GM12878 (cell line): ENCODE results near the gene C19orf67. TPM values are rescaled to one million over a fixed set of nuclear protein-coding genes. Genes with fewer than 3 reads are reported as not detected.

Source experiments
- BCLAF1 ChIP-seq: fragments of 450-650 bp; IDR thresholded peaks from 2 replicates; pipeline ENCODE4 v1.6.1; 2017; ENCODE audit warnings: antibody characterized with exemption, mild to moderate bottlenecking, moderate library complexity
- CHD2 ChIP-seq: IDR thresholded peaks from 2 replicates; pipeline ENCODE4 v1.6.1; 2011; ENCODE audit warnings: low read depth, low read length, improper control_type of control experiment, borderline replicate concordance
- HDAC2 ChIP-seq: fragments of 200-600 bp; sonication (generic); IDR thresholded peaks from 2 replicates; pipeline ENCODE4 v1.6.1; 2017
- JUNB ChIP-seq: IDR thresholded peaks from 2 replicates; pipeline ENCODE4 v1.6.1; 2016; ENCODE audit warnings: antibody characterized with exemption, mild to moderate bottlenecking
- NBN ChIP-seq: fragments of 450-650 bp; IDR thresholded peaks from 2 replicates; pipeline ENCODE4 v1.6.1; 2016
- NFIC ChIP-seq: IDR thresholded peaks from 2 replicates; pipeline ENCODE4 v1.6.1; 2012; ENCODE audit warnings: low read depth, mild to moderate bottlenecking, inconsistent platforms, low read length, moderate library complexity
- RCOR1 ChIP-seq: conservative IDR thresholded peaks from 2 replicates; pipeline ENCODE4 v1.6.1; 2012; ENCODE audit warnings: low read depth, low read length, improper control_type of control experiment
- RELB ChIP-seq: fragments of 450-650 bp; IDR thresholded peaks from 2 replicates; pipeline ENCODE4 v1.6.1; 2017; ENCODE audit warnings: low read depth, mild to moderate bottlenecking, moderate library complexity
- SPI1 ChIP-seq: IDR thresholded peaks from 2 replicates; pipeline ENCODE4 v1.6.1; 2011; ENCODE audit warnings: low read depth, mild to moderate bottlenecking, low read length, moderate library complexity, borderline replicate concordance; ENCODE audit not compliant: insufficient read depth
- STAT1 ChIP-seq: fragments of 450-650 bp; conservative IDR thresholded peaks from 2 replicates; pipeline ENCODE4 v1.6.1; 2014; ENCODE audit warnings: antibody characterized with exemption, mild to moderate bottlenecking
- TCF3 ChIP-seq: IDR thresholded peaks from 2 replicates; pipeline ENCODE4 v1.6.1; 2012; ENCODE audit warnings: low read depth, mild to moderate bottlenecking, low read length, borderline replicate concordance; ENCODE audit not compliant: insufficient read depth
- WRNIP1 ChIP-seq: IDR thresholded peaks from 2 replicates; pipeline ENCODE4 v1.6.1; 2011; ENCODE audit warnings: low read depth, low read length, improper control_type of control experiment, borderline replicate concordance
- ZNF274 ChIP-seq: IDR thresholded peaks from one replicate; pipeline ENCODE4 v1.8.0; 2011; ENCODE audit not compliant: insufficient read length, insufficient read depth
- ZNF592 ChIP-seq: fragments of 450-650 bp; IDR thresholded peaks from 2 replicates; pipeline ENCODE4 v1.6.1; 2017; ENCODE audit warnings: mild to moderate bottlenecking, moderate library complexity
- polyA plus RNA-seq, 11 experiments: library from polyadenylated mRNA; depleted of rRNA in 4 of 11; unstranded in 6 of 11; stranded (reverse) in 5 of 11; fragments of >200 nt; fragmentation: Nextera tagmentation in 4 of 11; fragmentation: Illumina TruSeq in 1 of 11; extraction: Ambion mirVana in 4 of 11; extraction: Trizol in 1 of 11; gene quantifications; 1 replicate in 1 of 11; 2 replicates in 10 of 11; pipeline versions ENCODE4 v1.2.1 to v1.2.3, GENCODE V29; 2011 to 2016; ENCODE audit warnings: inconsistent platforms in 2 of 11, missing spikeins in 2 of 11, low read depth in 1 of 11
- total RNA-seq, 4 experiments: library from RNA; depleted of rRNA in 3 of 4; stranded (reverse); fragments of >200 nt in 3 of 4; fragmentation: Illumina TruSeq in 1 of 4; extraction: Trizol in 1 of 4; gene quantifications; 2 replicates each; pipeline versions ENCODE4 v1.2.1 to v1.2.3, GENCODE V29; 2013 to 2021
- TF ChIP-seq, protein P1 (sequence below): fragments of 450-650 bp; IDR thresholded peaks from 2 replicates; pipeline ENCODE4 v1.6.1; 2018; ENCODE audit warnings: mild to moderate bottlenecking, low read depth, moderate library complexity; ENCODE audit not compliant: partially characterized antibody

C19orf67 gene
- total and polyA plus RNA-seq, 10 of the 15 experiments (the other 5 are each of a cell fraction or from before 2014, with no cell fraction given), result 0.14 TPM; not detected in 9

- TF ChIP-seq RELB, result peak; percentile 41; the same call in 1 of the 2 replicates
- TF ChIP-seq BCLAF1, result no peak
- no peak for TF ChIP-seq WRNIP1
- no peak for TF ChIP-seq STAT1
- no peak for TF ChIP-seq RCOR1
- TF ChIP-seq HDAC2, result no peak
- TF ChIP-seq JUNB, result no peak
- no peak; the same call in none of the 2 replicates for TF ChIP-seq NBN
- TF ChIP-seq CHD2, result peak; percentile 85
- TF ChIP-seq ZNF592, result no peak
- TF ChIP-seq SPI1, result peak; percentile 96
- TF ChIP-seq NFIC, result no peak
- no peak for TF ChIP-seq ZNF274
- no peak for TF ChIP-seq TCF3
- TF ChIP-seq, protein P1, sequence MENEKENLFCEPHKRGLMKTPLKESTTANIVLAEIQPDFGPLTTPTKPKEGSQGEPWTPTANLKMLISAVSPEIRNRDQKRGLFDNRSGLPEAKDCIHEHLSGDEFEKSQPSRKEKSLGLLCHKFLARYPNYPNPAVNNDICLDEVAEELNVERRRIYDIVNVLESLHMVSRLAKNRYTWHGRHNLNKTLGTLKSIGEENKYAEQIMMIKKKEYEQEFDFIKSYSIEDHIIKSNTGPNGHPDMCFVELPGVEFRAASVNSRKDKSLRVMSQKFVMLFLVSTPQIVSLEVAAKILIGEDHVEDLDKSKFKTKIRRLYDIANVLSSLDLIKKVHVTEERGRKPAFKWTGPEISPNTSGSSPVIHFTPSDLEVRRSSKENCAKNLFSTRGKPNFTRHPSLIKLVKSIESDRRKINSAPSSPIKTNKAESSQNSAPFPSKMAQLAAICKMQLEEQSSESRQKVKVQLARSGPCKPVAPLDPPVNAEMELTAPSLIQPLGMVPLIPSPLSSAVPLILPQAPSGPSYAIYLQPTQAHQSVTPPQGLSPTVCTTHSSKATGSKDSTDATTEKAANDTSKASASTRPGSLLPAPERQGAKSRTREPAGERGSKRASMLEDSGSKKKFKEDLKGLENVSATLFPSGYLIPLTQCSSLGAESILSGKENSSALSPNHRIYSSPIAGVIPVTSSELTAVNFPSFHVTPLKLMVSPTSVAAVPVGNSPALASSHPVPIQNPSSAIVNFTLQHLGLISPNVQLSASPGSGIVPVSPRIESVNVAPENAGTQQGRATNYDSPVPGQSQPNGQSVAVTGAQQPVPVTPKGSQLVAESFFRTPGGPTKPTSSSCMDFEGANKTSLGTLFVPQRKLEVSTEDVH, result peak; percentile 87
Measured at GRCh38 chr19:14080887-14081796, 4.4 kb downstream of the C19orf67 start (continued).
